B cell (primary cell): ENCODE measurements around the gene ACTN3. TPM values are rescaled to one million over a fixed set of nuclear protein-coding genes. Genes with fewer than 3 reads are reported as not detected.

ENCODE experiments used
- ATAC-seq: fragments of 200-7000 bp; cut with Tn5 transposase; one replicate; pipeline ENCODE4 v1.10.0; 2021; ENCODE audit warnings: low read depth, mild to moderate bottlenecking, moderate number of reproducible peaks, moderate library complexity
- CTCF ChIA-PET: fragments of 350-600 bp; sonication (Branson Sonifier 250); formaldehyde crosslinking; loops from one replicate; lab custom pipeline; 2021; ENCODE audit warnings: antibody characterized with exemption, inconsistent platforms; lab: Charles Lee
- POLR2A ChIA-PET: fragments of 350-600 bp; sonication (Branson Sonifier 250); formaldehyde crosslinking; loops from one replicate; lab custom pipeline; 2021; ENCODE audit warnings: antibody characterized with exemption; lab: Charles Lee
- DNase-seq: peaks from one replicate; pipeline ENCODE4 v3.0.0; 2013
- H2AFZ ChIP-seq: 2 replicates; pipeline ENCODE4 v1.6.1; 2012; ENCODE audit warnings: mild to moderate bottlenecking, low read depth, low read length; ENCODE audit not compliant: insufficient read depth, poor library complexity, severe bottlenecking
- H3K27ac ChIP-seq, 2 donors: 1 replicate in 1 of 2; 2 replicates in 1 of 2; pipeline ENCODE4 v1.5.1; 2012 to 2013; ENCODE audit warnings: low read length in 2 of 2, mild to moderate bottlenecking in 2 of 2, moderate library complexity in 1 of 2
- H3K27me3 ChIP-seq, 4 experiments: fragments of 200-600 bp in 1 of 4; sonication (generic) in 1 of 4; replicated peaks in 1 of 4; 1 replicate in 2 of 4; 2 replicates in 2 of 4; pipeline versions ENCODE4 v1.6.1 to v1.7.0; 2013 to 2016; ENCODE audit warnings: low read length in 3 of 4, mild to moderate bottlenecking in 2 of 4, mixed read lengths in 1 of 4, moderate library complexity in 1 of 4; ENCODE audit not compliant: insufficient read depth in 4 of 4, control insufficient read depth in 3 of 4; ENCODE audit errors: control extremely low read depth in 1 of 4
- H3K36me3 ChIP-seq, 2 experiments: replicated peaks in 1 of 2; 1 replicate in 1 of 2; 2 replicates in 1 of 2; pipeline versions ENCODE4 v1.6.1 to v1.7.1; 2013; ENCODE audit warnings: low read length in 1 of 2; ENCODE audit not compliant: insufficient read depth in 2 of 2, control insufficient read depth in 1 of 2; ENCODE audit errors: control extremely low read depth in 1 of 2, extremely low read depth in 1 of 2
- H3K4me1 ChIP-seq, 2 donors: fragments of 200-600 bp in 1 of 2; sonication (generic) in 1 of 2; 1 replicate in 1 of 2; 2 replicates in 1 of 2; pipeline versions ENCODE4 v1.5.1 to v1.6.1; 2013 to 2017; ENCODE audit warnings: low read length in 2 of 2; ENCODE audit not compliant: control insufficient read depth in 2 of 2, insufficient read depth in 2 of 2
- H3K4me2 ChIP-seq: replicated peaks from 2 replicates; pipeline ENCODE3; 2012; ENCODE audit warnings: mild to moderate bottlenecking, low read depth, low read length; ENCODE audit not compliant: poor library complexity, severe bottlenecking
- H3K4me3 ChIP-seq, 5 experiments: fragments of 200-600 bp in 1 of 5; sonication (generic) in 1 of 5; 1 replicate in 3 of 5; 2 replicates in 2 of 5; pipeline versions ENCODE4 v1.5.1 to v1.7.0; 2011 to 2016; ENCODE audit warnings: low read length in 4 of 5, mild to moderate bottlenecking in 4 of 5, low read depth in 2 of 5, control low read depth in 1 of 5, moderate library complexity in 1 of 5; ENCODE audit not compliant: insufficient read depth in 1 of 5; ENCODE audit errors: control extremely low read depth in 1 of 5, extremely low read depth in 1 of 5
- H3K79me2 ChIP-seq: fragments of 200-600 bp; sonication (generic); one replicate; pipeline ENCODE4 v1.6.0; 2016; ENCODE audit warnings: low read length; ENCODE audit not compliant: control insufficient read depth, insufficient read depth
- H3K9ac ChIP-seq: fragments of 200-600 bp; sonication (generic); 2 replicates; pipeline ENCODE4 v1.6.1; 2017; ENCODE audit warnings: mild to moderate bottlenecking, low read length, moderate library complexity
- H3K9me3 ChIP-seq, 3 donors: one replicate each; pipeline versions ENCODE4 v1.6.1 to v1.7.1; 2013; ENCODE audit warnings: low read length in 2 of 3; ENCODE audit not compliant: control insufficient read depth in 2 of 3, insufficient read depth in 1 of 3; ENCODE audit errors: control extremely low read depth in 1 of 3
- H4K20me1 ChIP-seq: 2 replicates; pipeline ENCODE4 v1.6.0; 2012; ENCODE audit warnings: mild to moderate bottlenecking, low read length; ENCODE audit not compliant: insufficient read depth, control insufficient read depth, poor library complexity, severe bottlenecking
- H3K27ac Mint-ChIP-seq: one replicate; pipeline ENCODE4 v1.8.0; 2021; ENCODE audit warnings: mixed read lengths
- H3K27me3 Mint-ChIP-seq: one replicate; pipeline ENCODE4 v1.8.0; 2021; ENCODE audit warnings: mixed read lengths
- H3K4me1 Mint-ChIP-seq: one replicate; pipeline ENCODE4 v1.8.0; 2021; ENCODE audit warnings: mixed read lengths
- H3K4me3 Mint-ChIP-seq: one replicate; pipeline ENCODE4 v1.8.0; 2021; ENCODE audit warnings: mixed read lengths
- H3K9me3 Mint-ChIP-seq: one replicate; pipeline ENCODE4 v1.8.0; 2022; ENCODE audit warnings: mixed read lengths; ENCODE audit not compliant: insufficient read depth
- CTCF ChIP-seq: fragments of 200-600 bp; IDR thresholded peaks from one replicate; pipeline ENCODE4 v1.8.0; 2022; ENCODE audit warnings: antibody characterized with exemption, mild to moderate bottlenecking
- EZH2 ChIP-seq: IDR thresholded peaks from 2 replicates; pipeline ENCODE4 v1.6.1; 2012; ENCODE audit warnings: borderline replicate concordance, low read depth, mild to moderate bottlenecking, moderate library complexity, low read length; ENCODE audit not compliant: insufficient read depth, poor library complexity, severe bottlenecking
- WGBS: methylation state at CpG from one replicate; pipeline ENCODE4 v1.1.5; 2013; ENCODE audit warnings: missing lambda C conversion rate; ENCODE audit not compliant: insufficient coverage; 5-methylcytosine and 5-hydroxymethylcytosine counted together
- intact Hi-C: fragments of 100-400 bp; cut with micrococcal nuclease; formaldehyde crosslinking; loops from one replicate; pipeline ENCODE4 v1.10.0; 2022
- polyA plus RNA-seq: library from polyadenylated mRNA; depleted of rRNA; stranded (reverse); fragments of >200 nt; gene quantifications from 2 replicates; pipeline ENCODE4 v1.2.3, GENCODE V29; 2012
- total RNA-seq, 2 donors: library from RNA; stranded (reverse); fragments of 120-200 nt in 1 of 2; gene quantifications; 1 replicate in 1 of 2; 2 replicates in 1 of 2; pipeline versions ENCODE4 v1.2.3 to v1.2.4, GENCODE V29; 2013 to 2022

Gene ACTN3
- total and polyA plus RNA-seq, 2 donors (not counting 1 experiment from before 2014, with no cell fraction given) = 0.22 TPM; not detected in 1

- Histone ChIP-seq H3K9me3 (no peaks in the 10 kb centered on the region), H3K27me3 (no peaks in the 10 kb centered on the region), H3K4me3 (no peak overlapping the region), H3K4me2 (no peak overlapping the region), H3K79me2 (peaks cover 10% of the 10 kb centered on the region), H3K36me3 (peaks cover 0 to 31% of the 10 kb centered on the region in 2 experiments), H3K27ac (no peak overlapping the region), H3K9ac (no peak overlapping the region), H3K4me1 (peaks cover 26 to 32% of the 10 kb centered on the region in 2 donors), H2AFZ (no peak overlapping the region), H4K20me1 (no peaks in the 10 kb centered on the region)
- WGBS = 92% methylated on average over 4 of the region's 4 CpGs
- H3K27ac Mint-ChIP-seq = peak overlapping the region; percentile 78
- H3K9me3 Mint-ChIP-seq = no peaks in the 10 kb centered on the region
- peaks cover 41% of the 10 kb centered on the region for H3K4me1 Mint-ChIP-seq
- peak overlapping the region; percentile 3 for H3K4me3 Mint-ChIP-seq
- ATAC-seq (no peak), DNase-seq (no peak)
- CTCF ChIA-PET = interaction anchor here (6.4 kb wide), 1 partner anchor 137 kb away, joined by 58 read pairs; the partner anchor contains the start of gene RBM4B
- intact Hi-C loops = no loop called here
- H3K27me3 Mint-ChIP-seq = no peaks in the 10 kb centered on the region
- TF ChIP-seq CTCF = no peak
- no peak for TF ChIP-seq EZH2
- POLR2A ChIA-PET = interaction anchor here (0.6 kb wide), 1 partner anchor 72 kb away, joined by 3 read pairs; no protein-coding TSS in a partner anchor
Observed at GRCh38 chr11:66541892-66542291, 4.8 kb upstream of the ACTN3 start.

GRCh38 chr11:66542362-66542761 lies 4.3 kb upstream of the ACTN3 start:
- Histone ChIP-seq H3K36me3 (peaks cover 0 to 28% of the 10 kb centered on the region in 2 experiments), H3K9ac (no peak overlapping the region), H2AFZ (no peak overlapping the region), H3K4me1 (peaks cover 26 to 34% of the 10 kb centered on the region in 2 donors), H3K4me2 (no peak overlapping the region), H3K27ac (peak overlapping the region in 1 of 2 donors; percentile 91), H3K27me3 (no peaks in the 10 kb centered on the region), H3K9me3 (no peaks in the 10 kb centered on the region), H4K20me1 (no peaks in the 10 kb centered on the region), H3K79me2 (peaks cover 10% of the 10 kb centered on the region), H3K4me3 (no peak overlapping the region)
- DNase-seq (no peak), ATAC-seq (no peak)
- peaks cover 42% of the 10 kb centered on the region for H3K4me1 Mint-ChIP-seq
- no peaks in the 10 kb centered on the region for H3K27me3 Mint-ChIP-seq
- H3K4me3 Mint-ChIP-seq = no peak overlapping the region
- no peak for TF ChIP-seq EZH2
- no peak for TF ChIP-seq CTCF
- ChIA-PET CTCF (interaction anchor here (6.4 kb wide), 1 partner anchor 136 kb away, joined by 58 read pairs; the partner anchor contains the start of gene RBM4B), POLR2A (interaction anchor here (0.6 kb wide), 1 partner anchor 72 kb away, joined by 3 read pairs; no protein-coding TSS in a partner anchor)
- H3K27ac Mint-ChIP-seq = peak overlapping the region; percentile 78
- WGBS = 87% methylated on average over 10 of the region's 10 CpGs
- intact Hi-C loops = no loop called here
- no peaks in the 10 kb centered on the region for H3K9me3 Mint-ChIP-seq
